Measurements from ENCODE around the gene OPCML.

Gene OPCML

GRCh38 chr11:133291780-133292179, 240.5 kb downstream of the OPCML start:
- DNase-seq (ENCODE audit: low read depth): no peak

- no peak for DNase-seq (ENCODE audit: low read depth)
Observed at GRCh38 chr11:133285359-133285758, 246.9 kb downstream of the OPCML start.

DNA sequence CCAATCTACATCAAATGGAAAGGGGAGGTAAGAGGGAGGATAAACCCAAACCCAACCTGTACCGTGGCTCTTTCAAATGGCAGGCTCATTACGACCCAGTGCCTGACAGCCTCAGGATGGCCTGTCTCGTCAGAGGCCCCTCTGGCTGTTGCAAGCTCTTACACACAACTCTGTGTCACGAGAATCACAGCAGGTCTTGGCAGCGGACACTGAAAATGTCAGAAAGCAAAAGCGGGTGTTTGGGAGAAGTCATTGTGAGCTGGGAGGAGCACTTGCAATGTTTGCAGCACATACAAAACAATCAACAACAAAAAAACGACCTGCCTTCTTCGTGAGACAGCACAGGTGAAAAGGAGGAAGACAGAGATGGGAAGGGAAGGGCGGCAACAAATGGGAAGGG, 248.1 kb downstream of the OPCML start:
- DNase-seq (ENCODE audit: low read depth): no peak

DNA sequence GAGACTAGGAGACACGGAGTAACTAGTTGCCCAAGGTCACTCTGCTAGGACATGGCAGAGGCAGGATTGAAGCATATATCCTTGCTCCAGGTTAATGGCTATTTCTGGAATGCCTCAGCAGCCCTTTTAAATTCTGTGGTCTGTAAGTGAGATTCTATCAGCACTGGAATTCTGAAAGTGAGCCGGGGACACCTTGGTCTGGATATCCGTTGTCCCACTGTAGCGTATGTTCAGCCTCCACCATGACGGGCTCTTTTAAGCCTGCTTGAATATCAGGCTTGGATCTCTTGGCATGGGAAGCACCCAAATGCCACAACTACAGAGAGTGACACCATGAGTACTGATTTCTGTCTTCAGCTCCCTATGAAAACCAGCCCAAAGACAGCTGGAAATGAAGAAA, 254.4 kb downstream of the OPCML start:
- no peak for DNase-seq (ENCODE audit: low read depth)

GRCh38 chr11:133271871-133272776, 260.2 kb downstream of the OPCML start:
- DNase-seq (ENCODE audit: low read depth): no peak

GRCh38 chr11:133271206-133271605, 261.1 kb downstream of the OPCML start:
- no peak for DNase-seq (ENCODE audit: low read depth)

GRCh38 chr11:133269267-133269666, 263.0 kb downstream of the OPCML start:
- no peak for DNase-seq (ENCODE audit: low read depth)

- DNase-seq (ENCODE audit: low read depth): no peak
Observed at GRCh38 chr11:133266986-133267385, 265.3 kb downstream of the OPCML start.

DNA sequence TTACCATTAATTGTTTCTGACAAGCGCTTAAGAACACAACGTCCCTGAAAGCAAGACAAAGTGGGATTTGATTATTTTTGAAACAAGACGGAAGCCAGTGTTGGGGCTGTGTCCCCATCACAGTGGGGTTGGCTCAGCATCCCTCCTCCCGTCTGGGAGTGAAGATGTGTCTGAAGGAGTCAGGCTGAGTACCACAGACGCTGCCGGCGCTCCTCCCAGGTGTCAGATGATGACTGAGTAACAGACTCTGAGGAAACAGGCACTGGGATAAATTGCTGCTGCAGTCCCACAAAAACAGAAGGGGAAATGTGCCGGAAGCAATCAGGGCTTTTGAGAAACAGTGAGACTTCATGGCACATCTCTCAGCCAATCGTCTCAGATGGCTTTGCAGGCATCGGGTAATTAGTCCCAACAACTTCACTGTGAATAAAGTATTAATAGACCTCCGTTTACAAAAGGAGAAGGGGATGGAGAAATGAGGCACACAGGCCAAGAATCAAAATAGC, 266.7 kb downstream of the OPCML start:
- DNase-seq (ENCODE audit: low read depth): no peak

DNA sequence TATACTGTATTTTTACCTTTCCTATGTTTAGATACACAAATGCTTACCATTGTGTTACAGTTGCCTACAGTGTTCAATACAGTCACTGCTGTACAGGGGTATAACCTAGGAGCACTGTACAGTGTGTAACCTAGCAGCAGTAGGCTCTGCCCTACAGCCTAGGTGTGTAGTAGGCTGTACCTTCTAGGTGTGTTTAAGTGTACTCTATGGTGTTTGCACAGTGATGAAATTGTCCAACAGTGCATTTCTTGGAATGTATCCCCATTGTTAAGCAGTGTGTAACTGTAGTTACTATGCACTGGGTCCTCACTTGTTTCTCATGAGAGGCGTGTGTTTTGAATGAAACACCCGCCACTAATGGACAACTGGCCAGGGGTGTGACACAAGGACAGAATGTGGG, 269.0 kb downstream of the OPCML start:
- no peak for DNase-seq (ENCODE audit: low read depth)

- DNase-seq (ENCODE audit: low read depth): no peak
Observed at GRCh38 chr11:133258751-133259150, 273.6 kb downstream of the OPCML start.

DNA sequence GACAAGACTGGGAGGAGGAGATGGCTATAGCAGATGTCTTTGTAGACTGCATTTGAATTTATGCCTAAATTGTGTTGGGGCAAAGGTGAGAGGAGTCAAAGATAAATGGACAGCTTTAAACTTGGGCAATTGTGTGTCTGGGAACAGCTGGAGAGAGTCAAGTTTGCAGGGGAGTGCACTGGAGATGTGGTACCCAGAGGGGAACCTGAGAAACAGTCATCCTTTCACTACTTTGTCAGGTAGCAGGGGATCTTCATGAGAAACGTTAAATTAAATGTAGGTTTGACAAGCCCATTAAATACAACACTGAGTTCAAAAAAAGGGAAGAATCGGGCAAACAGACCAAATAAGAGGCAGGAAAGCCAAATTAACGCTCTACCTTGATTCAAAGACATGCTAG, 277.7 kb downstream of the OPCML start:
- no peak for DNase-seq (ENCODE audit: low read depth)

DNA sequence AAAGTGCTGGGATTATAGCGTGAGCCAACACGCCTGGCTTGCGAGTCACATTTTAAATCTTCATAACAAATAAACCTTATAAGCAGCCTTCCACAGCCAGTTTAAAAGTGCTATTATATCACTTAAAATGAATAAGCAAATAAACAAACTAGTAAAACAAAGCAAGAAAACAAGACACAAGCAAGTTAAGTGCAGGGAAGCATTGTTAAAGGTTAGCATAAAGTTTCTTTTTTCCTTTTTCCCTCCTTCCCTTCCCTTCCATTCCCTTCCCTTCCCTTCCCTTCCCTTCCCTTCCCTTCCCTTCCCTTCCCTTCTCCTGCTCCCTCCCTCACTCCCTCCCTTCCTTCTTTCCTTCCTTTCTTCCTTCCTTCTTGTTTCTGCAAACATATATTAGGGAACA, 278.7 kb downstream of the OPCML start:
- no peak for DNase-seq (ENCODE audit: low read depth)

DNA sequence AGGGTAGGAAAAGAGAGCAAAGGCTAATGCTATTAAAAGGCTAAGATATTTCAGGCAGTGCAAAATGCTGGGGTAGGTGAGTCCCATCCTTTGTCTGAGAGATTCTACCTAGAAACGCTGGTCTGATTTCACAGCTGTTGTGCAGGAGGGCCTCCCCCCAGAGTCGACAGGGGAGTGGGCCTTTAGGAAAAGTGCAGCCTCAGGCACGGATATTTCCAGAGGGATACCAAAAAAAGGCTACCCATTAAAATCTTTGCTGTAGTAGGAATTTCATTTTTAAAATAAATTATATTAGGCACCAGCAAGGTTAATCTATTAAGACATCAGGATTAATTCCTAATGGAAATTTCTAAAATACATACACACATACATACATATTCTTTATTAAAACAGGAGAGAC, 280.5 kb downstream of the OPCML start:
- no peak for DNase-seq (ENCODE audit: low read depth)

DNA sequence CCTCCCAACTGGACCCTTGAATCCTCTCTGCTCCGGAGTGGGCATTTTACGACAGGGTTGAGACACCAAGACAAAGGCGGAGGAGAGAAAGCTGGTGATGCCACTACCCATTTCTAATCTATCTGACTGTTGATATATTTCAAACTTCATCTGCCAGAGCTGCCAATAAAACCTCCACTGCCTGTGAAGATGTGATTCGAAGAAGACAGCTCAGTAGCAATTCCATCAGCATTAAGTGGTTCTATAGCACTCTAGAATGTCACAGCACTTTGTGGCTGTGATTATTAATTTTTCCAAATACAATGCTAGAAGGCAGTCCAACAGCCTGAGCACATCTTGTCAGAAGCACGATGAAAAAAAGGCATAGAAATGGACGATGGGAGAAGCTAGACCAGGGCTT, 282.8 kb downstream of the OPCML start:
- DNase-seq (ENCODE audit: low read depth): no peak

- DNase-seq (ENCODE audit: low read depth): no peak
Observed at GRCh38 chr11:133249065-133249464, 283.2 kb downstream of the OPCML start.

- no peak for DNase-seq (ENCODE audit: low read depth)
Observed at GRCh38 chr11:133243832-133244231, 288.5 kb downstream of the OPCML start.

- DNase-seq (ENCODE audit: low read depth): no peak
Observed at GRCh38 chr11:133240908-133241655, 291.2 kb downstream of the OPCML start.

DNA sequence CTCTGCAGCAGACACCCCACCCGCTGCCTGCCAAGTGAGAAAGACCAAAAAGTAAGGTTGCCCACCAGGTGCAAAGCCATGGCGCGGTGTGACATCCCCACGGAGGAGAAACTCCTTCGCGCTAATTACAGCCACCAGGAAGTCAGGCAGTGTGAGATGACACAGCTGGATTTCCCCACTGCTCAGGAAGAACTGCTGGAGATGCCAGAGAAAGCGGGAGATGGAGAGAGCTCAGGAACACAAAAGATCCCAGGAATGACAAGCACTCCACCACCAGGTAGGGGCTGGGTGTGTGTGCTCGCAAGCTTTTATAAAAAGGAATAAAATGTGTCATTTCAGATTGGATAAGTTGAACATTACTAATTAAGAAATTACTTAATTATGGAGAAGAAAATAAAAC, 292.7 kb downstream of the OPCML start:
- no peak for DNase-seq (ENCODE audit: low read depth)

- DNase-seq (ENCODE audit: low read depth): no peak
Observed at GRCh38 chr11:133238495-133238894, 293.8 kb downstream of the OPCML start.

GRCh38 chr11:133238027-133238426, 294.3 kb downstream of the OPCML start:
- no peak for DNase-seq (ENCODE audit: low read depth)

DNA sequence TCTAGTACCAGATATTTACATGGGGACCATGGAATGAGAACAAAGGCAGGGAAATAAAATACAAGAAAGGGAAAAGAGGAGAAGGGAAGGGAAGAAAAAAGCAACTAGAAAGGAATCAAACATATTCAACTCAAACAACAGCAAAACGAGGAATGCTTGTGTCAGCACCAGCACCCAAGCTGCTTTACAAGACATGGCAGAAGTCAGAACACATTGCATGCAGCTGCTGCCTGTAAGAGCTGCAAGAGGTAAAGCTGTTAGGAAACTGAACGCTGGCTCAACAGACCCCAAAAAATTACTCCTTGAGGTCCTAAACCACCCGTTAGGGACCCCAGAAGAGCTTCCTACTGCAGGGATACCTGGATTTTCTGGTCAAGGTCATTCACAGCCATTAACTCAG, 296.9 kb downstream of the OPCML start:
- no peak for DNase-seq (ENCODE audit: low read depth)

- DNase-seq (ENCODE audit: low read depth): no peak
Observed at GRCh38 chr11:133234883-133235282, 297.4 kb downstream of the OPCML start.

All from stimulated activated CD8-positive, alpha-beta memory T cell treated with anti-CD3 and anti-CD28 coated beads, Interleukin-12 subunit alpha, Interleukin-12 subunit beta, amount 100 ng/mL, for 4 hours (primary cell).